GM12801 (cell line): ENCODE measurements around the gene SYK.

Source experiments
- TF ChIP-seq, protein P1 (sequence below): IDR thresholded peaks from one replicate; pipeline ENCODE4 v1.5.1; 2011; ENCODE audit warnings: control low read depth; ENCODE audit not compliant: insufficient read length; ENCODE audit errors: extremely low read depth

The SYK gene

DNA sequence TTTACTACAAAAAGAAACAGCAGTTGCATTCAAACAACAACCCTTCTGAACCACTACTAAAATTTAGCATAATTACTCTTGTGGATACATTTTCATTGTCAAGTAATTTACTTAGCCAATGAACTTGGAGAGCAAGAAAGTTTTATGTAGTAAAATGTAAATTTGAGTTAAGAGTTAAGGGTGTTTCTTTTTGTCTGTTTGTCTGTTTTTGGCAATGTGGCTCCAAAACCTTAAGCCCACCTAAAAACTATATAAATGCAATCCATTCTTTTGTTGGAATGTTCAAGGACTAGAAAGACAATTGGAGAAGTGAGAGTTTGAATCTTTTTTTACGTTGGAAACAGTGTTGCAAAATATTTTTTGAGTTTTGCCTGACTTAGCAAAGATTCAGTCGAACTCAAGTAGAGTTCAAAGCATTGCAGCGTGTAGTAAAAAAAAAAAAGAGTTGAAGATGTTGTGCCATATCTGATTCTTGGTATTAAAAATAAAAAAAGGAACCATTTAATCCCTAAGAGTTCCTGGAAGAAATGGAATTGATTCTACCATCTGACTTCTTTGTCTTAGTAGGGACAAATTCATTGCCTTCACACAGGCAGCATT is 867 bp downstream of the SYK start:
- TF ChIP-seq, protein P1, sequence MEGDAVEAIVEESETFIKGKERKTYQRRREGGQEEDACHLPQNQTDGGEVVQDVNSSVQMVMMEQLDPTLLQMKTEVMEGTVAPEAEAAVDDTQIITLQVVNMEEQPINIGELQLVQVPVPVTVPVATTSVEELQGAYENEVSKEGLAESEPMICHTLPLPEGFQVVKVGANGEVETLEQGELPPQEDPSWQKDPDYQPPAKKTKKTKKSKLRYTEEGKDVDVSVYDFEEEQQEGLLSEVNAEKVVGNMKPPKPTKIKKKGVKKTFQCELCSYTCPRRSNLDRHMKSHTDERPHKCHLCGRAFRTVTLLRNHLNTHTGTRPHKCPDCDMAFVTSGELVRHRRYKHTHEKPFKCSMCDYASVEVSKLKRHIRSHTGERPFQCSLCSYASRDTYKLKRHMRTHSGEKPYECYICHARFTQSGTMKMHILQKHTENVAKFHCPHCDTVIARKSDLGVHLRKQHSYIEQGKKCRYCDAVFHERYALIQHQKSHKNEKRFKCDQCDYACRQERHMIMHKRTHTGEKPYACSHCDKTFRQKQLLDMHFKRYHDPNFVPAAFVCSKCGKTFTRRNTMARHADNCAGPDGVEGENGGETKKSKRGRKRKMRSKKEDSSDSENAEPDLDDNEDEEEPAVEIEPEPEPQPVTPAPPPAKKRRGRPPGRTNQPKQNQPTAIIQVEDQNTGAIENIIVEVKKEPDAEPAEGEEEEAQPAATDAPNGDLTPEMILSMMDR = no peak

DNA sequence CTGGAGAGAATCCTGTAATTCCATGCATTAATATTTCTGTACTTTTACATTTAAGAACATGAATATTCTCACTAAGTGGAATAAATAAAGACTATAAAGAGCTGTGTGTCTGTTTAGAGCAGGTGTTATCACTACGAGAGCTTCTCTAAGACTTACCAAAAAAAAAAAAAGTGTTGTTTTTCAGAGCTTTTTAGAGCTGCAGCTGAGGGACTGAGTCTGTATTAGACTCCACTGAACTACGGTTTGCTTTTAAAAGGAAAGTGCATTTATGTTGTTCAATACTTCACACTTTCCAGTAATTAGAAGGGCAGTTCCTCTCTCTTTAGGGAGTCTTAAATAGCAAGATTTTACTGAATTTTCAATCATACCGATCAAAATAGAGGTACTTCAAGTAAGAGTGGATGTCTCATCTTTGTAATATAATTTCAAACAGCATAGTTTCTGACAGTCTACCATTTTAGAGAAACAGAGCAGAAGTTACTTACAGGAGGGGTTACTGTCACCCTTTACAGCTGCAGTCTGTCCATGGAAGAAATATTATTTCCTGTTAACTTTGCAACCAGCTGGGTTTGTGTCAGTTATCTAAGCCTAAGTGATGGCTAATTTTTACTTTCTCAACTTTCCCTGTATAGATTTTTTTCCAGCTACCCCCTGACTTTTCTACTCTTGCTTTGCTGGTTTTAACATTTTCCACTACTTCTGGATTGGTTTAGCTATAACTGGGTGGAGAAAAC is 2.4 kb downstream of the SYK start:
- TF ChIP-seq, protein P1 = no peak

DNA sequence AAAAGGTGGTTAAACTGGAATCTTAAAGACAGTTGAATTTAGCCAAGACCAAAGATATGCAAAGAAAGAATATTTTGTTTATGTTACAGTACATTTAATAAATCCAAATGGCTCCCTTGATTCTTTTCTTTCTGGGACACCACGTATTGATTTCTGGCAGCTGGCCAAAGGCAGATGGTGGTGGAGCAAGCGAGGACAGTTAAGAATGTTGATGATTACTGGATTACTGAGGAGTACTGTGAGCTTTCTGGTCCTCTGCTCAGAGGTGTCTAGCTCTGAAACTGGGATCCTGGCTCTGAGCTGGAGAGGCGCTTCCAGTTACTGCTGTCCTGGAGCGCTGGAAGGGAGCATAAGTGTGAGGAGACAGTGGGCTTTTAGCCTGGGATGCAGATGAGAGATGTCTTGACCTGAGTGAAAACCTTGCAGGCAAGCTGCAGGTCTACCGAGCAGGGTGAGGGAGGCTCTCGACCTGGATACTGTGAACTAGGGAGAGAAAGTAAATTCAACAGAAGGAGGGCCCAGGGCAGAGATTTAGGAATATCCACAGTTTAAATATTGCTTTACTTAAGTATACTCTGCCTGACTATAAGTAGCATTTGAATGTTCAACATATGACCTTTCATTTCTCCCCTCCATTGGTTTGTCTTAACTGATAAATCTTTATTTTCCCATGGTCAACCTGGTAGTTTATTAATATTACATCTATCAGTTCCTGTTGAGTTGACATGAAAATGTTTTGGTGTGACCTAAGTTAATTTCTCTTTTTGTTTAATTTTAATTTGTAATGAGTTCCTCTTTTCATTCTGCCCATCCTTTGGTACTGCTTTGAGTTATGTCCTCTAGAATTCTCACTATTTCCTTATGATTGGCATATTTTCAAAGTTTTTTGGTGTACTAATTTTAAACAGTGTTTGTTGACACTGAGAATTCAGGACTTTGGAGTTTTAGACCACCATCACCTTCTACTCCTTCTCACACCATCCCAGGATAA is 3.7 kb downstream of the SYK start:
- TF ChIP-seq, protein P1 = no peak

DNA sequence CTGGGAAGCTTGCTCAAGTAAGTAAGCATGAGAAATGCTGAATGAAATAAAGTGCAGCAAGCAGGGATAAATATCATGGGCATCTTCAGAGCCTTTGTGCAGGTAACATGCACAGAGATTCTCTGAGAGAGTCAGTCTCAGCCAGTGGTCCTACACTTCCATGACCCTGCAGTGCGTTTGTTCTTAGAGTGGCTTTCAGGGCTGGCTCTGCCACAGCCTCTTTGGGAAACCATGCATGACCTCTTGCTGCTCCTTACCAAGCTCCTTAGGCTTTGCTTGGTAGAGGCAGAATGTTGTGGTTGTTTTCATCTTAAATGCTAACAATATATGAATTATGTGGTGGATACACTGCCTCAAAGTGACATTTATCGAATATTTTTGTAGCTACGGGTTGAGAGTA is 5.4 kb downstream of the SYK start:
- TF ChIP-seq, protein P1 = no peak

DNA sequence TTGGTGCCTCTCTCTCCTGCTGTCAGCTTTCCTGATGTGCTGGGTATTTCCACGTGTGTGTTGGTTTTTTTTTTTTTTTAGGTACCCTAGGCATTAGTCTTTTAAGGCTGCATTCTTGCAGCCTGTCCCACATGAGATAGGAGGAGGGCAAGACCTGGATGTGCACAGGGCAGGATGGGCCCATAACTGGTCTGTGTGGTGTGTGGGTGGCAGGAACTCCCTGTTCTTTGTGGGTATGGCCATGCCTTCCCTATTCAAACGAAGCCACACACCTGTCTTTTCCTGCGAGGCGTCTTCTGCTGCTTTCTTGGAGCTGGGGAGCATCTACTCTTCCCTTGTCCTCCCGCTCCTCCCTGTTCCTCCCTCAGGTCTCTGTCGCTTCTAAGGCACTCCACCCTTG is 6.8 kb downstream of the SYK start:
- TF ChIP-seq, protein P1 = no peak

DNA sequence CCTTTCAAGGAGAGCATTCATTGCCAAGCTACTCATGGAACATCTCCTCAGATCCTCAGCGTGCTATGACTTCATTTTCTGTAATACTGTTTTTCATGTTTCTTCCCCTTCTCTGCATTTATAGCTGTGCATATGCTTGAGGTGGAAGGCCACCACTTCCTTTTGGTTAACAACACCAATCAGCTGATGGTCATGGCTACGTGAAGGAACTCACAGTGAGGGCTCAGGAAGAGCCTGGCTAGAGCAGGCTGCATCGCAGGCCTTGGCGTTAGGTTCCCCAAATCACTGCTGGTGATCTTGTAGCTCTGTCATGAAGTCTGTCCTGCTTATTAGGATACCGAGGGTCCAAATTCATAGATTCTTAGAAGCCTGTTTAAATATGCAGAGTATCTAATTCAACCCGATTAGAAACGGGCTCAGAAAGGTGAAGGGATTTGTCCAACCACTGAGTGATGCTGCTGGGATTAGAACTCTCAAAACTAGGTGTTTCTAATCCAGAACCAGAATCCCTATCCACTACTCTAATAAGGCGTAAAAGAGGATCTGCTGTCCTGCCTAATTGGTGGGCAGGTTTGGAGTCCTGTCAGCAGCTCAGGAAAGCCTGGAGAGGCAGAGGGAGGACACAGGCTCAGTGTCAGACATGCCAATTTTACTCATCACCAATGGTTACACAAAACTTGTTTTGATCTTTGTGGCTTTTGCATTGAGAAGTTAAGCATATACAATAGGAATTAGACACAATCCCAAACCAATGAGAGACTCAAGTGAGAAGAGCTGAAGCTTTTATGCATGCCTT is 7.5 kb downstream of the SYK start:
- TF ChIP-seq, protein P1 = no peak
